ENCODE results near the gene NMNAT3.

GRCh38 chr3:139634111-139634635 is 43.6 kb downstream of the NMNAT3 start:
- no peak for TF ChIP-seq CTCF (IDR thresholded peaks at IDR 0.05; ENCODE audit: insufficient read depth, low read length, poor library complexity, severe bottlenecking)
- TF ChIP-seq EZH2phosphoT487 (conservative IDR thresholded peaks at IDR 0.05; ENCODE audit: low read length), result no peak

All from SU-DHL-6 (cell line).